ENCODE measurements around the gene BNIP5.

Gene BNIP5

GRCh38 chr6:36375644-36376155 is 39.0 kb upstream of the BNIP5 start:
- ChIA-PET CTCF (interaction anchor here (2.2 kb wide), 1 partner anchor 11 kb away, joined by 8 read pairs; no protein-coding TSS in a partner anchor), POLR2A (no interaction called here)
- no peak for TF ChIP-seq CTCF (IDR thresholded peaks at IDR 0.05; ENCODE audit: control extremely low read depth, extremely low read depth, low read depth, missing control alignments)
- no peak for DNase-seq (ENCODE audit: extremely low spot score)

- DNase-seq (ENCODE audit: extremely low spot score): no peak
- POLR2A ChIA-PET: no interaction called here
- CTCF ChIA-PET: interaction anchor here (1.3 to 2.2 kb wide), 4 partner anchors 11 to 16 kb away, joined by 3 to 8 read pairs (median 6); no protein-coding TSS in a partner anchor
- TF ChIP-seq CTCF (IDR thresholded peaks at IDR 0.05; ENCODE audit: control extremely low read depth, extremely low read depth, low read depth, missing control alignments): no peak
Observed at GRCh38 chr6:36374972-36375371, 38.3 kb upstream of the BNIP5 start.

GRCh38 chr6:36374194-36374593 is 37.5 kb upstream of the BNIP5 start:
- ChIA-PET CTCF (interaction anchor here (1.3 to 2.2 kb wide), 6 partner anchors 10 to 18 kb away, joined by 3 to 8 read pairs (median 4); no protein-coding TSS in a partner anchor), POLR2A (no interaction called here)
- no peak for TF ChIP-seq CTCF (IDR thresholded peaks at IDR 0.05; ENCODE audit: control extremely low read depth, extremely low read depth, low read depth, missing control alignments)
- no peak for DNase-seq (ENCODE audit: extremely low spot score)

GRCh38 chr6:36373368-36374019 is 36.8 kb upstream of the BNIP5 start:
- TF ChIP-seq CTCF (IDR thresholded peaks at IDR 0.05; ENCODE audit: control extremely low read depth, extremely low read depth, low read depth, missing control alignments): no peak
- CTCF ChIA-PET: interaction anchor here (1.3 to 2.2 kb wide), 6 partner anchors 9 to 17 kb away, joined by 3 to 8 read pairs (median 4); no protein-coding TSS in a partner anchor
- no peak for DNase-seq (ENCODE audit: extremely low spot score)
- POLR2A ChIA-PET: interaction anchor here (0.5 to 0.8 kb wide), 2 partner anchors 190 to 313 kb away, joined by 3 to 4 read pairs; no protein-coding TSS in a partner anchor

- ChIA-PET CTCF (interaction anchor here (1.2 to 1.3 kb wide), 2 partner anchors 9 to 11 kb away, joined by 4 read pairs; no protein-coding TSS in a partner anchor), POLR2A (no interaction called here)
- TF ChIP-seq CTCF (IDR thresholded peaks at IDR 0.05; ENCODE audit: control extremely low read depth, extremely low read depth, low read depth, missing control alignments): no peak
- no peak for DNase-seq (ENCODE audit: extremely low spot score)
Observed at GRCh38 chr6:36372088-36372487, 35.4 kb upstream of the BNIP5 start.

- no peak for TF ChIP-seq CTCF (IDR thresholded peaks at IDR 0.05; ENCODE audit: control extremely low read depth, extremely low read depth, low read depth, missing control alignments)
- ChIA-PET CTCF (interaction anchor here (1.2 kb wide), 1 partner anchor 10 kb away, joined by 4 read pairs; no protein-coding TSS in a partner anchor), POLR2A (no interaction called here)
- no peak for DNase-seq (ENCODE audit: extremely low spot score)
Observed at GRCh38 chr6:36371211-36371610, 34.5 kb upstream of the BNIP5 start.
